GM18517 (cell line): Measurements from ENCODE around the gene SLC46A3.
"Not testable (repeated sequence)": the region's sequence is repeated elsewhere in the genome, so short reads cannot be mapped to it uniquely, and the experiment has no call there.

Source experiments
- ATAC-seq: cut with Tn5 transposase; IDR thresholded peaks from one replicate; pipeline ENCODE4 v1.9.1; 2021; ENCODE audit warnings: mild to moderate bottlenecking, moderate library complexity; ENCODE audit not compliant: unreplicated experiment

The SLC46A3 gene

DNA sequence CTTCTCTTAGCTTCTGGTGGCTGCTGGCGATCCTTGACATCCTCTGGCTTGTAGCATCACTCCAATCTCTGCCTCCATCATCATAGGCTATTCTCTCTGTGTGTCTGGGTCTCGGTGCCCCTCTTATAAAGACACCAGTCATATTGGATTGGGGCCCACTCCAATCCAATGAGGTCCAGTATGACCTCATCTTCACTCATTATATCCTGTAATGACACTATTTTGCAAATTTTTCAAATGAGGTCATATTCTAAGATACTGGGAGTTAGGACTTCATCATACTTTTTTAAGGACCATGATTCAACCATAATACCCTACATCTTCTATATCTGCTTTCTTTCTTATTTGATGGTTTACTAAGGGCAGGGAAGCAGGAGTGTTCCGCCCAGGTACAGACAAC, 12.0 kb upstream of the SLC46A3 start:
- no peak for ATAC-seq

DNA sequence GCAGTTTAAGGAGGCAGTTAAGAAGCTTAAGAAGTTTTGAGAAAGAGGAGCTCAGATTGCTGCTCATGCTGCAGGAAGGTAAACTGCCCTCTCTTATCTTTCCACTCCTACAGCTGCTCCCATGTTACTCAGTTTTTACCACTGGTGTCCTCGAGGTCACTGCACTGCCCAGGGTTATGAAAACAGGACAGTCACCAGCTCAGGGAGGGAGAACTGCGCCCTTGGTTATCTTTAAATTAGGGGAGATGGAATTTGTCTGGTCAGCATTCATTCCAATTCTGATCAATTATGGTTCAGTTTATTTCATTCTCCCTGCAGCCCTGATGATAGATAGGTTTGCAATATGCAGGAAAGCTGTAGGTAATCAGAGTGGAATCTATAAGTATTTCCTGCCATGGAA, 10.8 kb upstream of the SLC46A3 start:
- ATAC-seq: no peak

DNA sequence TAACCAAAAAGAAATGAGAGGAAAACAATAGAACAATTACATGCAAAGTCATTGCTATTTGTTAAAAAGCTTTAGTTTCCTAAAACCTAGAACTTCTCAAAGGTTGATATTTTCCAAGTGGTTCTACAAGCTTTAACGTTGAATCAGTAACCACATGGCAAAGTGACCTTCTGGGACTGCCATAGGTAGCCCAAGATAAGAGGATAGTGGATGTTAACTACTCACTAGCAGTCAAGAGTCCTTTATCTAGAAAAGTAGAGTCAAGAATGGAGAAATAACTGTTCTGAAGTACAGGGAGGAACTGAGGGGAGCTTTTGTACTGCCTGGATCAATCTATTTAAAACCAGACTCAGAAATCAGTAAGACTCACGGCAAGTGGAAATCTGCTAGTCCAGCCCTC, 9.9 kb upstream of the SLC46A3 start:
- ATAC-seq: no peak

DNA sequence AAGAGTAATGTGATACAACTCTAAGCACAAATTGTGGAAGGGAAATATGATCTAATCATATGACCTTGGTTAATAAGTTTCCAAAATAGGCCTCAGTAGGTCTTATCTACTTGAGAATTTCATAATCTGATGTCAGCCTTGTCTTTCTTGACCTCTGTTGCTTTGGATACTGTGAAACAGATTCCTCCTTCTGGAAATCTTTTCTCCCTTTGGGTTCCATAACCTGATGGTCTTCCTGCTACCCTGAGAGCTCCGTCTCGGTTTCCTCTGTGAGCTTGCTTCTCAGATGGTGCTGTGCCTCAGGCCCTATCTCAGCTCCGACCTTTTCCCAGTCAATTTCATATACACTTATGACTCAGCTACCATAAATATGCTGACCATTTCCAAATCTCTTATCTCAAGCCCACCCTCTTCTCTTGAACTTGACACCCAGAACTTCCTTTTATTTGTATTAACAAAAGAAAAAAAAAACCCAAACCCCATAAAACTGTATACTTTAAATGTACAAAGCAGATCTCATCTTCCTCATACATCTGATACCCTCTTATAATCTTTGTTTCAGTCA, 6.4 kb upstream of the SLC46A3 start:
- ATAC-seq: no peak

DNA sequence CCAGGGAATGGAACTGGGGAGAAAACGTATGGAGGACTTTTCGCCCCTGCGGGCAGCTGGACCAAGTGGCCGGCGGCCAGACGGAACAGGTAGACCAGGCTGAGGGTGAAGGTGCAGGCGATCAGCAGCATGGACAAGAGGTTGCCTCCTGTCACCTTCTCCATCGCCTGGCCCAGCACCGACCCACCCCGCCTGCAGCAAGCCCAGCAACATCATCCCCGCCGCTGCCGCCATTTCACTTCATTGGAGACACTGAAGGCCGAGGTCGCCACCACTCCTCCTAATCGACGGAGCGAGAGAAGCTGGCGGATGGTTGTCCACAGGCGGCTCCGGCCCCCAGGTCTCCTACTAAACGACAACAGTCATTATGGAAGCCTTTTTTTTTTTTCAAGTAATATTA, 5.0 kb upstream of the SLC46A3 start:
- ATAC-seq: no peak

DNA sequence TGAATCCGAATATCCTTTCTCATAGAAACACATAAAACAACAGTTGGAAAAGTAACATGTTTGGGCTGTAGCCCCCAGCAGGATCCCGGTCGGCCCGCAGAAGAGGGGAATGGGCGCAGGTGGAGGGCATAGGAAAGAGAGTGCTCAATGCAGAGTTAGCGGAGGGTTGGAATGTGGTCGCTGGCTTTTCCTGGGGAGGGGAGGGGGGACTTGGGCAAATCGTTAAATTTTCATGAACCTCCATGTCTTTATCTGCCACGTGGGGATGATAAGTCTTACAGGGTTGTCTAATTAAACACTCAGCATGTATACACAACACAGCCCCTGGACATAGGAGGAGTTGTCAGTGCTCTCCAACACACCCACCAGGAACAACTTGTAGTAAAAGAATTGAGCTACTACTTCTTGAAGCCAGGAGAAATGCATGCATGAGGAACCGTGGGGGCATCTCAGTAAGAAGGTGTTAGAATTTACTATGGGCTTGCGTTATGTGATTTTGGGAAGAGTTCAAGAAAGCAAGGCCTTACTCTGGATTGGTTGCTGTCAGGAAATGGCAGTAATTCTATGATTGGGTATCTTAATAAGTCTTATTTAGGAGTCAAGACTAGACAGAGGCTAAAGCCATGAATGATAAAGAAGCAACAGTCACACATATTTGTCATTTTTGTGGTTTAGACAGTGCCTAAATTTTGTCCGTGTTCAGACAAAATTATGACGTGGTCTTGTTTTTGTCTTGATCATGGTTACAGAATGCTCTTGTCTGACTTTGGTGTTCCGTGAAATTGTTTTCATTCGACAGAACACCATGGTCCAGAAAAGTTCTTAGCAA, 671 bp upstream of the SLC46A3 start:
- ATAC-seq: no peak

DNA sequence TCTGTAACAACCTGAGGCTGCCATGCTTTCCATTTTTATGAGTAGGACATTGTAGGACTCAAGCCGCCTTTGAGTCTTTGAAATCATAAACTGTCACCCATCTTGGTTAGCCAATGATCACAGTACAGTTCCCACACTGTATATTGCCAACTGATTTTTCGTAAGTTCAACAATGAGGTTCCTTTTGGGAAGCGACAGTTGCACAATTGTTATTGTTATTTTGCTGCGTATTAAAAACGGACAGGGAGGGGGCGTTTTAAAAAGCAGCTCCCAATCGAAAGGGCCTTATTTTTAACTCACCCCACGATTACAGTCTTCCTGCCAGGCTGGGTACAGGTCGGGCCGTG, 601 bp downstream of the SLC46A3 start:
- ATAC-seq: no peak

DNA sequence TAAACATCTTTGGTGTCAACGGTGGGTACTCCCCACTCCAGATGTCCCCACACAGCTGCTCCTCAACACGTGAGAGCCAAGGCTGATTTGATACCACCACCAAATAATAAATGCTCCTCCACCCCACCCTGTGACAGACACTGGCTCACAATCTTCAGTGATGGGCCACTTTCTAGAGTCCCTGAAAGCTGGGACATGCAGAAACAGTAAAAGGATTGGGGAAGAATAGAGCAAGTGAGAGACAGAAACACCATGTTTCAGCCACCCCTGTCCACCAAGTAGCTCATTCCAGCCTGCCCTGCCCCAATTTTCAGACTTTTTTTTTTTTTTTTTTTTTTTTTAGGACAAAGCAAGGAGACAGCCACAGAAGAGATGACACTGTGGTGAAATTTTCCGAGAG, 1.6 kb downstream of the SLC46A3 start:
- ATAC-seq: no peak

DNA sequence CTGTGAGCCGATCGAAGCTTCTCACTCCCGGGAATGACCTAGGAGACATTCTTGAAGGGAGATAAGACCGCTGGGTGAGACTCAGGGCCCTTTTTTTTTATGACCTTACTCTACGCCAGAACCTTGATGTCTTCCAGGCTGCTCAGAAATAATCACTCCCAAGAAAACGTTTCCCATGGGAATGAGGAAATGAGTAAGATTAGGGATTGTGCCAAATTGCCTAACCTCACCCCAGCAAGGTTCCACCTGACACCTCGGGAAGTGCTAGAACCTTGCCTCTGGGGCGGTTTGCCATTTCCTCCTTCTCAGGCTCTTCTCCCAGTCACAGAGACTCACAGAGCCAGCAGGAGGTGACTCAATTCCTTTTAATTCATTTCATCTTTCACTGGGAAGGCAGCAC, 2.3 kb downstream of the SLC46A3 start:
- ATAC-seq: no peak

DNA sequence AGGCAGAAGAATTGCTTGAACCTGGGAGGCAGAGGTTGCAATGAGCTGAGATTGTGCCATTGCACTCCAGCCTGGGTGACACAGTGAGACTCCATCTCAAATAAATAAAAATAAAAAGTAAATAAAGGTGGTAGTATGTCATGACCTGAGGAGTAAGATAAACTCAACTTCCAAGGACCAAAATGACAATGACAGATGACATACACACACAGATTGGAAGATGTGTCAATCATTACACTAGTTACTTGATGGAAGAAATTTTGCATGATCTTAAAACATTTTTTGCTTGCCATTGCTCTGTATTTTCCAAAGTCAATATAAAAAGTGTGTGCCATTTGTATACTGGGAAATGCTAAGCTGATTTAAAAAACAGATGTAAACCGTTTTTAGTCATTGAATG, 4.1 kb downstream of the SLC46A3 start:
- no peak for ATAC-seq

DNA sequence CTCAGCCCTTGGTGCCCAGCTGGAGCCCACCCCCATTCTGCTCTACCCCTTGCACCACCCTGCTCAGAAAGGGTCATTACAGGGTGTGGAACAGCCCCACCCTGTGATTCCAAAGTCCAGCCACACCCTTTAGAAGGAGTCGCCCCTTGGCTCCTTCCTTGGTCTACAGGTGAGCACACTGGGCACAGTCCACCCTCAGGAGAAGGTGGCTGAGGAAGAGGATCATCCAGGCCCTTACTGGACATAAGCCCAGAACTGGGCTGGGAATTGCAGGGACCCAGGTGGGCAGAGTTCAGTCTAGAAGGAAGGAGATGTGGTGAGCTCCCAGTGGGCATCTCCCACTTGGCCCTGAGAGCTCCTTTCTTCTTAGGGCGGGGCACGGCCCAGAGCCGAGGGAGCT, 8.6 kb downstream of the SLC46A3 start:
- no peak for ATAC-seq

DNA sequence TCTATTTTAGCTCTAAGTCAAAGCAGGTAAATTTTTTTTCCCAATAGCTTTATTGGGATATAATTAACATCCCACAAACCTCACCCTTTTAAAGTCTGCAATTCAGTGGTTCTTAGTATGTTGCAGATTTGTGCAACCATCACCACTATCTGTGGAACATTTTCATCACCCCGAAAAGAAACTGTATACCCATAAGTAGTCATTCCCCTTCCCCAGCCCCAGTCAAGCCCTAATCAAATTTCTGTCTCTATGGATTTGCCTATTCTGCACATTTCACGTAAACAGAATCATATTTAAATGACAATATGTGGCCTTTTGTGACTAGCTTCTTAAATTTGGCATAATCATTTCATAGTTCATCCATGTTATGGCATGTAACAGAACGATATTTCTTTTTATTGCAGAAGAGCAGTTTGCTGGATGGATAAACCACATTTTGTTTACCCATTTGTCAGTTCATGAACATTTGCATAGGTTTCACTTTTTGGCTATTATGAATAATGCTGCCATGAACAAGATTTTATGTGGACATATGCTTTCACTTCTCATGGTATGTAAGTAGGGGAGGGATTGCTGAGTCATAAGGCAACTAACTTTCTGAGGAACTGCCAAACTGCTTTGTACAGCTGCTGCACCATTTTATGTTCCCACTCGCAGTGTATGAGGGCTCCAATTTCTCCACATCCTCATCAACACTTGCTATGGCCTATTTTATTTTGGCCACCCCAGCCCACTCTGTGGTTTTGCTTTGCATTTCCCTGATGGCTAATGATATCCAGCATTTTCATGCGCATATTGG, 10.9 kb downstream of the SLC46A3 start:
- ATAC-seq: peak; percentile 100

DNA sequence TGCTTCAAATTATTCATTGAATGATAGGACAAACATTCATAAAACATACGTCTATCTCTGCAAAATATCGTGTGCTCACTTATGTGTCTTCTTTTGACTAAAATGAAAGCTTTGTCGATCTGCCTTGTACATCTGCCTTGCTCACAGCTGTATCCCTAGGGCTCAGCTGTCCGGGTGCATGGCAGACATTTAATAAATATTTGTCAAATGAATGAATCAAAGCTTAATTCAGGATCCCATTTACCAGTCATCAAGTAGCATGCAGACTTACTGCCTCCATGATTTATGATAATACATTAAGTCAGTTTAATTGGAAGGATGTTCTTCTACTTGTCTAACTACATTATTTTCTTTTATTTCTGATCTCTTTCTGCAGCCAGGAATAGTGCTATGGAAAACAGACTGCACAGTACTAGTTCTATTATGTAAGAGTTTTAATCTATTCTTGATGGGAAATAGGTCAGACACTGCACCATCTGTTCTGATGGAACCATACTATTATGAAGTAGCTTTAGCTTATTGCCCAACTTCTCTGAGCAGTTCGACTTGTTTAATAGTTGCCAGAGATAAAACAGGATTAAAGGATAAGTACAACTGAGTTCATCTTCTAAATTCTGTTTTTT, 13.2 kb downstream of the SLC46A3 start:
- ATAC-seq: no peak

DNA sequence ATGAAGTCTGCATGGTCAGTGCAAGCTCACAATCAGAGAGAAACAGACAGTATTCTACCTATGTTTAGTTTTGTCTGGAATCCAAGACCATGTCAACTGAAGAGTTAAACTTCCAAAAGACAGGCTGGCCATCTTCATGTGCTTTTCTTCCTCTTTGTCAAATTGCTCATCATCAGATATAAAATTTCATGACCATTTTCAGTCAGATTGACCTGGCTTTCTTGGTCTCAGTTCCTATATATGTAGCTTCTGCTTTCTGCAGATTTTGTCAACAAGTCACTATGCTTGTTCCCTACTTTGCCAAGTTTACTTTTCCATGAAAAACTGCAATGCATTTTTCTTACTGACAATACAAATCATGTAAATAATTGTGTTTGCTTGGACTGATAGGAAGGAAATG, 13.9 kb downstream of the SLC46A3 start:
- no peak for ATAC-seq

DNA sequence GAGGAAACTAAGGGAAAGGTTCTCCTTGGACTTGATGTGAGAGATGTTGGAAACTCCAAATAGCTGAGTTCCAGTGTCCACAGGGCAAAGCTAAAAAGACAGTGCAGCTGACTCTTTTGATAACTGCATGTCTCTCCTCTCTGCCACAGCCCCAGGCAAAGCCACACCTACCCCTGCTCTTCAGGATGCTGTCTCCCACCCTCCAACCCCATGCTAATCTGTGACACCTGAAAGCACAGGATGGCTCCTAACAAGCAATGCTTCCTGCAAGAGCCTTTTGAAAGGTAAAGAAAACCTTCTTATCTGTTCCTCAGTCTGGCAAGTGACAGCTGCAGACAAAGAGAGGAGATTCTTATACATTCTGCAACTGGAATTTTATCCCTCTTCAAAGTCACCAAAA, 14.5 kb downstream of the SLC46A3 start:
- no peak for ATAC-seq

DNA sequence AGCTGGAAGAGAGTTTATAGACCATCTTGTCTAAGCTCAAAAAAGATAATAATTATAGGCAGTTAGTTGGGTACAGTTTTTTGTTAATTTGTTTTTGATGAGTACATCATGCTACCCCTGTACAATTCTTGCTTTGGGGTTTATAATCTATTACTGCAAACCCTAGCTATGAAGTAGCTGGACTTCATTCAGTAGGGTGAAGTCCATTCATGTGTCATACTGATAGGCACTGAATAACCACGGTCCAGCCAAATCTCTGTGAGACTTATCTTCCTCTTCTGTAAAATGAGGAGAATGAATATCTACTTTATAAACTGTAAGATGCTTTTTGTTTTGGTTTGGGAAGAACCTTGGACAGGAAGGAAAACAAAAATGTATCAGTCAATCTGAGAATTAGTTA, 19.5 kb downstream of the SLC46A3 start:
- ATAC-seq: no peak

DNA sequence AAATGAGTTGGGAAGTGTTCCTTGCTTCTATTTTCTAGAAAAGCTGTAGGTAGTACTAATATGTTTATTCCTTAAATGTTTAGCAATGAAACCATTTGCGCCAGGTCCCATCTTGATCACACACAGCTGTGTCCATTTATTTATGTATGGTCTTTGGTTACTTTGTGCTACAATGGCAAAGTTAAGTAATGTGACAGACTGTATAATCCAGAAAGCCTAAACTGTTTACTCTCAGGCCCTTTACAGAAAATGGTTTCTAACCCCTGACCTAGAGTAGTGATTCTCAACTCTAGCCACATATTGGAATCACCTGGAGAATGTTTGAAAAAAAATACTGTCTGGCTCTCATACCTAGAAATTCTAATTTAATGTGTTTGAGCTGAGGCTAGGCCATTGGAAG, 21.3 kb downstream of the SLC46A3 start:
- ATAC-seq: no peak

DNA sequence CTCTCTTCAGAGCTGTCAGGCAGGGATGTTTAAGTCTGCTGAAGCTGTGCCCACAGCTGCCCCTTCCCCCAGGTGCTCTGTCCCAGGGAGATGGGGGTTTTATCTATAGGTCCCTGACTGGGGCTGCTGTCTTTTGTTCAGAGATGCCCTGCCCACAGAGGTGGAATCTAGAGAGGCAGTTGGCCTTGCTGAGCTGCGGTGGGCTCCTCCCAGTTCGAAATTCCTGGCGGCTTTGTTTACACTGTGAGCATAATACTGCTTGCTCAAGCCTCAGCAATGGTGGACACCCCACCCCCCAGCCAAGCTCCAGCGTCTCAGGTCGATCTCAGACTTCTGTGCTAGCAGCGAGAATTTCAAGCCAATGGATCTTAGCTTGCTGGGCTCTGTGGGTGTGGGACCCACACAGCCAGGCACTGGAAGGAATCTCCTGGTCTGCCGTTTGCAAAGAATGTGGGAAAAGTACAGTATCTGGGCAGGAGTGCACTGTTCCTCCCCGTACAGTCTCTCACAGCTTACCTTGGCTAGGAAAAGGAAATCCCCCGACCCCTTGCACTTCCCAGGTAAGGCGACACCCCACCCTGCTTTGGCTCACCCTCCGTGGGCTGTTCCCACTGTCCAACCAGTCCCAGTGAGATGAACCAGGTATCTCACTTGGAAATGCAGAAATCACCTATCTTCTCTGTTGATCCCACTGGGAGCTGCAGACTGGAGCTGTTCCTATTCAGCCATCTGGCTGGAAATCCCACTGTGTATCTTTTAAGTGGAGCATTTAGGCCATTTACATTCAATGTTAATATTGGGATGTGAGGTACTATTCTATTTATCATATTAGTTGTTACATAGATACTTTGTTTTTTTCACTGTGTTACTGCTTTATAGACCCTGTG, 24.9 kb downstream of the SLC46A3 start:
- not testable (repeated sequence) for ATAC-seq

DNA sequence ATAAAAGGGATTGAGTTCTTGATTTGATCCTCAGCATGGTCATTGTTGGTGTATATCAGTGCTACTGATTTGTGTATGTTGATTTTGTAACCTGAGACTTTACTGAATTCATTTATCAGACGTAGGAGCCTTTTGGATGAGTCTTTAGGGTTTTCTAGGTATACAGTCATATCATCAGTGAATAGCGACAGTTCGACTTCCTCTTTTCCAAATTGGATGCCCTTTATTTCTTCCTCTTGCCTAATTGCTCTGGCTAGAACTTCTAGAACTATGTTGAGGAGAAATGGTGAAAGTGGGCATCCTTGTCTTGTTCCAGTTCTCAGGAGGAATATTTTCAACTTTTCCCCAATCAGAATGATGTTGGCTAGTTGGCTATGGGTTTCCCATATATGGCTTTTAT, 32.9 kb downstream of the SLC46A3 start:
- ATAC-seq: no peak

DNA sequence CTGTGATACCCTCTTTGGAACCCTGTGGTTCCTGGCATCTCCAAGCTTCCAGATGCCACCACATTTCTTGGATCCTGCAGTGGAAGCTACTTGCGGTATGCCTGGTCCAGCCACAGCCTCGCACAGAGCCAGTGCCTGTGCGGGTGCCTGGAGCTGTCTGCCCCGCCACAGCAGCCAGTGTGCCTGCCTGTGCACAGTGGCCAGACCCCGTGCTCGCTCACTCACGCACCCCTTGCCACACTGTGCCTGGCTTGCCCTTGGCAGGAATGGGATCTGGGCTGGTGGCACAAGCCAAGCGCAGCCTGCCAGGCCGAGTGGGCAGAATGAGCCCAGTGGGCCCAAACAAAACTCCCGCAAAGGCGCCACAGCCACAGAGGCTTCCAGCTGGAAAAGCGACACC, 33.7 kb downstream of the SLC46A3 start:
- no peak for ATAC-seq

DNA sequence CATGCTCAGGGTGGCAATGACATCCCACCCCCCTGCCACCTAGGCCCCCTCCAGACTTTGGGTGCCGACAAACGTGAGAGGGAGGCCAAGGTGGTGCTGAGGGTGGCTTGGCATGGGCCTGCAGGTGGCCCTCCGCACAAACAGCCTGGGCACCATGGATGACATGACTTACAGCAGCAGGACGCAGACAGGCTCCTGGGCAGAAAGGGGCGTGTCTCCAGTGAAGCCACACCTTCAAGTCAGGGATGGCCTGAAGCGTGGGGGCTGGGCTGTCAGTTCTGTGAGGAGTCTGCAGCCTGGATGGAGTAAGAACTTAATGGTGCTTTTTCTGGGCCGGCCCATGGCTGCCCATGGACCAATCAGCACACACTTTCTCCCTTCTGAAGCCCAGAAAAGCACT, 34.5 kb downstream of the SLC46A3 start:
- no peak for ATAC-seq
